Coronary artery (tissue), 2 donors: ENCODE results near the gene ACO2.
A peak's percentile ranks its signal among the peaks of the same experiment; 100 is the strongest.
"Not testable (repeated sequence)": the region's sequence is repeated elsewhere in the genome, so short reads cannot be mapped to it uniquely, and the experiment has no call there.

ENCODE experiments used
- DNase-seq: peaks from one replicate; pipeline ENCODE4 v3.0.0-alpha.2; 2017; ENCODE audit warnings: low spot score
- H3K27ac ChIP-seq, 2 donors: fragments of 200-600 bp; sonication (generic); one replicate each; pipeline ENCODE4 v1.5.1; 2016 to 2019
- H3K4me3 ChIP-seq: fragments of 200-600 bp; sonication (generic); 2 replicates; pipeline ENCODE4 v1.5.1; 2016; ENCODE audit warnings: mild to moderate bottlenecking, moderate library complexity
- TF ChIP-seq, protein P1 (sequence below): fragments of 200-600 bp; sonication (generic); IDR thresholded peaks from one replicate; pipeline ENCODE4 v1.5.1; 2019; ENCODE audit warnings: antibody characterized with exemption

Gene ACO2

DNA sequence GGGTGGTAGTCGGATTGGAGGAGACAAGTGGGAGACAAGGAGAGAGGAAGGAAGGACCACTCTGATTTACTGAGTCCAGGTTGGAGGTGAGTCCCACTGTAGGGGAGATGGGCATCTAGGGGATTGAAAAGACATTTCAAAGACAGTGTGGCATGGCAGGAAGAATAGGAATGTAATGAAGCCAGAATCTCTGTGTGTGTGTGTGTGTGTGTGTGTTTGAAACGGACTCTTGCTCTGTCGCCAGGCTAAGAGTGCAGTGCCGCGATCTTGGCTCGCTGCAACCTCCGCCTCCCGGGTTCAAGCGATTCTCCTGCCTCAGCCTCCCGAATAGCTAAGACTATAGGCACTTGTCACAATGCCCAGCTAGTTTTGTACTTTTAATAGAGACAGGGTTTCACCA lies 87.6 kb downstream of the ACO2 start:
- DNase-seq, result no peak

DNA sequence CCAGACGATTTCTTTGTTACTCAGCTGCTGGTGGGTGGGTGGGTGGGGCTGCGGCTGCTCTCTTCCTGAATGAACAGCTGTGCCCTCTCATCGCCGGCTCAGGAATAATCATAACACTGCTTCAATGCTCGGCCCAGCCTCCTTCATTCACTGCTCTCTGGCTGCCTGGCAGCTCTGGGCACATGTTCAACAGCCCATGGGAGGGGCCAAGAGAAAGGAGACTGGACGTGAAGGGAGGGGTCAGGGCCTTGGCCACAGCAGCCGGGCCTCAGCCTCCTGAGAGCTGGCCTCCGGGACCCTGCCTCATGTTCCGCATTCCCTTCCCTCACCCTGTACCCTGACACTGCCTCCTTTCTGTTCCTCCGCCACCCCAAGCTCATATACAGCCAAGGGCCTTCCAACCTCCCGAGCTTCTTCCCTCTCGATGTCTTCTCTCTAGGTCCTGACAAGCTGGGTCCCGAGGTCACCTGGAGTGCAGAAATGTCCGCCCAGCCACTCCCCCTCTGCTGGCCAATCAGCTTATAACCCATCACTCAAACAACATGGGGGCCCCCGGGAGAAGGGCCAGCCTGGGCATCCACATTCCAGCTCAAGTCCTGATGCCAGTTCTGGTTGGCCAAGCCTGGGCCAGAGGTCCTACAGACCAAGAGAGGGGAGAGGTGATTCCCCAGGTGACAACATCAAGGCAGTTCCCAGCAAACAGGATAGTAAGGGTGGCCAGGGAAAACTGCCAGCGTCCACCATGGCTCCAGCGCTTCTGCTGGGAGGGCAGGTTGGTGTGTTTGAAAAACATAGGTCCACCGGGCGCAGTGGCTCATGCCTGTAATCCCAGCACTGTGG lies 88.7 kb downstream of the ACO2 start:
- peak overlapping the region; percentile 52 for H3K4me3 ChIP-seq
- peak; percentile 92 for DNase-seq
- peak overlapping the region; percentile 79 to 93 for H3K27ac ChIP-seq
- TF ChIP-seq, protein P1, sequence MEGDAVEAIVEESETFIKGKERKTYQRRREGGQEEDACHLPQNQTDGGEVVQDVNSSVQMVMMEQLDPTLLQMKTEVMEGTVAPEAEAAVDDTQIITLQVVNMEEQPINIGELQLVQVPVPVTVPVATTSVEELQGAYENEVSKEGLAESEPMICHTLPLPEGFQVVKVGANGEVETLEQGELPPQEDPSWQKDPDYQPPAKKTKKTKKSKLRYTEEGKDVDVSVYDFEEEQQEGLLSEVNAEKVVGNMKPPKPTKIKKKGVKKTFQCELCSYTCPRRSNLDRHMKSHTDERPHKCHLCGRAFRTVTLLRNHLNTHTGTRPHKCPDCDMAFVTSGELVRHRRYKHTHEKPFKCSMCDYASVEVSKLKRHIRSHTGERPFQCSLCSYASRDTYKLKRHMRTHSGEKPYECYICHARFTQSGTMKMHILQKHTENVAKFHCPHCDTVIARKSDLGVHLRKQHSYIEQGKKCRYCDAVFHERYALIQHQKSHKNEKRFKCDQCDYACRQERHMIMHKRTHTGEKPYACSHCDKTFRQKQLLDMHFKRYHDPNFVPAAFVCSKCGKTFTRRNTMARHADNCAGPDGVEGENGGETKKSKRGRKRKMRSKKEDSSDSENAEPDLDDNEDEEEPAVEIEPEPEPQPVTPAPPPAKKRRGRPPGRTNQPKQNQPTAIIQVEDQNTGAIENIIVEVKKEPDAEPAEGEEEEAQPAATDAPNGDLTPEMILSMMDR, result no peak

More for the DNA sequence above, 87.6 kb downstream of the ACO2 start:
- peak overlapping the region; percentile 52 for H3K4me3 ChIP-seq
- TF ChIP-seq, protein P1, result no peak
- peak overlapping the region; percentile 79 to 93 for H3K27ac ChIP-seq

DNA sequence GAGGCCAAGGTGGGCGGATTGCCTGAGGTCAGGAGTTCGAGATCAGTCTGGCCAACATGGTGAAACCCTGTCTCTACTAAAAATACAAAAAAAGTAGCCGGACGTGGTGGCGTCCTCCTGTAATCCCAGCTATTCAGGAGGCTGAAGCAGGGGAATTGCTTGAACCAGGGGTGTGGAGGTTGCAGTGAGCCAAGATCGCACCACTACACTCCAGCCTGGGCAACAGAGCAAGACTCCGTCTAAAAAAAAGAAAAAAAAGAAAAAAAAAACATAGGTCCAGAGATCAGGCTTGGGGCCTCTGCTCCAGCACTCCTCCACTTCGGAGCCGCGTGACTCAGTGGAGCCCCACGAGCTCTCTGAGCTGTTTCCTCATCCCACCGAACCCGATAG lies 89.3 kb downstream of the ACO2 start:
- Histone ChIP-seq H3K27ac (peak overlapping the region; percentile 79 to 93), H3K4me3 (peak overlapping the region; percentile 52)
- DNase-seq, result not testable (repeated sequence)

DNA sequence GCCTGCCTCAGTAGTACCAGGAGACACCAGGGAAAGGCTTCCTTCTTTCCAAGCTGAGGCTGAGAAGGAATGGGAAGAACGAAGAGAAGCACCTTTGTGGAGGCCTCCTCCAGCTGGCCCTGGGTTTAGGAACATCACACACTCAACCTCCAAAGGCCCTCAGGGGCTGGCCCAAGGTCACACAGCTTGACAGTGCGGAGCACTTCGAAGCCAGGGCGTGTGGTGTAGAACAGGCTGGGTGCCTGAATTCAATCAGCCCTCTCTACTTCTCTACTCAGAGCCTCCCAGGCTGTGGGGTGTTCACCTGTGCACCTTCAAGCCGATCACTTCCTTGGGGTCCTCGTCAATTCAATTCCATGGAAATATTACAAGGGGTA lies 91.2 kb downstream of the ACO2 start:
- no peak for DNase-seq
- Histone ChIP-seq H3K27ac (peak overlapping the region; percentile 93 to 100), H3K4me3 (peak overlapping the region; percentile 86)
- TF ChIP-seq, protein P1, result no peak

DNA sequence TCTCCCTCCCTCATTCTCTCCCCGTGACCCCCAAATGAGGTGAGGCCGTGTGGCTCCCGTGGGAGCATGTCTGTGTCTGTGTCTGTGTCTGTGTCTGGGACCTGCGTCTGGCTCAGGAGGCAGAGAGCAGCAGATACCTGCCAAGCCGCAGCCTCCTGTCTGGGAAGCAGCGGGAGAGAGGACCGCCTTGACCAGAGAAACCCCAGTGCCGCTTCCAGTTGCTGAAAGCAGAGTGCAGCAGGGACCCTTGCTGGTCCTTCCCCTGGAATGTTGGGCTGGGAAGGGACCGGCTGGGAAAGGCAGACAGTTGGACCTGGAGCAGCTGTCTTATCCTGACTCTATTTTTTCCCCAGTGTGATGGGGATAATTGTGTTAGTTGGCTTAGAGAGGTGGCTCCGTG lies 92.4 kb downstream of the ACO2 start:
- DNase-seq, result no peak
- Histone ChIP-seq H3K27ac (peak overlapping the region; percentile 93 to 100), H3K4me3 (peak overlapping the region; percentile 86)
- TF ChIP-seq, protein P1, result no peak

DNA sequence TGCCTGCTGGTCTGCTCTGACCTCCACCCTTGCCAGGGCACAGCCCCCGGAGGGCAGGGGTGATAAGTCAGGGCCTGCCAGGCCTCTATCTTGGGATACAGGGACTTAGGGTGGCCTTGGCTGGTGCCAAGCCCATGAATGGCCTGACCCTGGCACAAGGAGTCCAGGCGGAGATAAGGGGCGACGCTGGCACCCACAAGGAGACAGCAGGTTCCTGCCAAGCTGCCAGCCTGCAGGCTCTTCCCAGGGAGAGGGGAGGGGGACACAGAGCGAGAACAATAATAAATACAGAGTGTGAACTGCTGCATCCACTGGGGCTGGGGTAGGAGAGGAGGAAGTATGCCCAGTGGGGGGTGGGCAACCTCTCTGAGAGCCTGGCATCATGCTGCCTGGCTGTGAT lies 92.9 kb downstream of the ACO2 start:
- DNase-seq, result no peak
- Histone ChIP-seq H3K4me3 (peak overlapping the region; percentile 86), H3K27ac (peak overlapping the region; percentile 93 to 100)
- TF ChIP-seq, protein P1, result no peak

DNA sequence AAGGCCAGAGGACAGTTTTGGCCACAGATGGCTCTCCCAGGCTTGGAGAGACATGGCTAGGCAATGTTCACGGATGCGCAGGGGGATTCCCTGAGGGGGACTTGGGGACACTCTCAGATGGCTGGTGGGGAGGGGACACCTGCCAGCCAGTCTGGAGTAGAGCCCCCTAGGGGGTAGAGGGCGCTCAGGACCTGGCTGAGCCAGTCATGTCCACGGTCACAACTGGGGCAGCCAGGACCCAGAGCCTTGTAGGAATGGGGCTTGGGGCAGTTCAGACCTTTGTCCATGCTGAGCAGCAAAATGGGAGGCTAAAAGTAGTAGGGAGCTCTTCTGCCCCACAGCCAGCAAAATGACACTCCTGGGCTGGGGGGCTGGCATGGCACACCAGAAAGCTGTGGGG lies 93.5 kb downstream of the ACO2 start:
- DNase-seq, result no peak
- Histone ChIP-seq H3K4me3 (peak overlapping the region; percentile 86), H3K27ac (peak overlapping the region; percentile 93 to 100)
- TF ChIP-seq, protein P1, result no peak
